ENCODE results near the gene MYL6B.
A peak's percentile ranks its signal among the peaks of the same experiment; 100 is the strongest.
"Not testable (repeated sequence)": the region's sequence is repeated elsewhere in the genome, so short reads cannot be mapped to it uniquely, and the experiment has no call there.

The MYL6B gene

DNA sequence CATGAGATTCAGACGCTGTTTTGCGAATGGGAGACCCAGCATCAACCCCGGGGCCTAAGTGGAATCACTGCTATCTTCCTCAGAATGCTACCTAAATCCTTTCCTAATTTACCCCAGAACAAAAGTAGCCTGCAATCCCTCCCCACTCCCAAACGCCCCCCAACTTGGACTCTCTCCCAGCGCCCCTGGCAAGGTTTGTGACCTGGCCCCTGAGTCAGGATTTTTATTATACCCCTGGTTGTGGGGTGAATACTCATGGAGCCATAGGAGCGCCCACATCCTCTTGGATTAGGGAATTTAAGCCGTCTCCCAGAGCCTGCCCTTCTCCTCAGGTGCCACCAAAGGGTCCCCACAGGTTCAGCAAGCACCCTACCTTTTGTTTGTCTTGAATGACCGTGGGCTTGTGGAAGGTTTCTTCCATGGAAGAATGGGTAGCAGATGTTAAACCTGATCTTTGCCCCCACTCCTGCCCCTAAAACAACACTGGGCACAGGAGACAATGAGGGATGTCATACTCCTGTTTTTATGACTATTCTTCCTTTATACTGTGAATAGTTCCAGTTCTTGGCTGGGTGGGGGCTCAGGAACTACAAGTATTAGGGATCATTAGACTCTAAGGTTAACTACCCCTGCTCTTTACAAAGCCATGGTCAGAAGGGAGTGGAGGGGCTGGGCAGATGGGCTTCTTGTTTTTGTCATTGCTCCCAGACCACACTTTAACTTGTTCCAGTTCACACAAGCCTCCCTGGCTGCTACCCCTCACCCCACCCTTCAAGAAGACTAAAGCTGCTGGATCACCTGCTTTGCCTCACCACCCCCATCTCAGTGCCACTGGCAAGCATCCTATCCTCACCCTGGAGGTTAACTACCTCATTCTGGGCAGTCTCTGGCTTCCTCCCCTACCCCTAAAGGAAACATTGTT is 630 bp downstream of the MYL6B start:
- DNase-seq (ENCODE audit: low read depth in 2 of 2) = no peak

DNA sequence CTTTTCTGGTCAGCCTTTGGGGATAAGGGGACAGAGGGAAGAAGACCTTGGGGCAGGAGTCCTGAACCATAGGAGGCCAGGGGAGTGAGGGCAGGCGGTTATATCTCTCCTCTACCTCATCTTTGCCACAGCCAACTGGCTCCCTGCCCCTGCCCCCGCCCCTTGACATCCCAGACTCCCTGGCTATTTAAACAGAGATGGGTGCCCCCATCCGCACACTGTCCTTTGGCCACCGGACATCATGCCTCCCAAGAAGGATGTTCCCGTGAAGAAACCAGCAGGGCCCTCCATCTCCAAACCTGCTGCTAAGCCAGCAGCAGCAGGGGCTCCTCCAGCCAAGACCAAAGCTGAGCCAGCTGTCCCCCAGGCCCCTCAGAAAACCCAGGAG is 1.3 kb downstream of the MYL6B start:
- no peak for DNase-seq (ENCODE audit: low read depth in 2 of 2)

DNA sequence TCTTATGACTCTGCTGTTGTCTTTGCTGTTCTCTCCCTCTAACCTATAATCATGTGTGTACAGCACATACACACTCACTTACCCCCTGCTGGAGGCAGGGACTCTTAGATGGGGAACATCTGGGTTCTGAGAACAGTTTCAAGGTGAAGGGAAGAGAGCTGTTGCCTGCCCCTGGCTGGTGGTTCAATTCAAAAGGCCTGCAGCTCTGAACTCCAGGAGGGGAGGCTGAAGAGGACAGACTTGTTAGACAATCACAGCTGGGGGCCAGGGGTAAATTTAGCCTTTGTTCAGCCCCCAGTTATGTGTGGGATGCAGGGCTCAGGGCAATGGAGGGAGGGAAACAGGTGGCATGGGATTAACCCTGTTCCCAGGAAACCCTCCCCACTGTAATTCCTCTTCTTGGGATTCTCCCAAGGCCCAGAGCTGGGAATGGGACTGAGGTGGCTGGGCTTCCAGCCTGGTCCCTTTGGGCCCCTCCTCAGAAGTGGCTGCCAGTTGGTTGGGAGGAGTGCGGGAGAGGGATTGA is 1.9 kb downstream of the MYL6B start:
- no peak for DNase-seq (ENCODE audit: low read depth in 2 of 2)

DNA sequence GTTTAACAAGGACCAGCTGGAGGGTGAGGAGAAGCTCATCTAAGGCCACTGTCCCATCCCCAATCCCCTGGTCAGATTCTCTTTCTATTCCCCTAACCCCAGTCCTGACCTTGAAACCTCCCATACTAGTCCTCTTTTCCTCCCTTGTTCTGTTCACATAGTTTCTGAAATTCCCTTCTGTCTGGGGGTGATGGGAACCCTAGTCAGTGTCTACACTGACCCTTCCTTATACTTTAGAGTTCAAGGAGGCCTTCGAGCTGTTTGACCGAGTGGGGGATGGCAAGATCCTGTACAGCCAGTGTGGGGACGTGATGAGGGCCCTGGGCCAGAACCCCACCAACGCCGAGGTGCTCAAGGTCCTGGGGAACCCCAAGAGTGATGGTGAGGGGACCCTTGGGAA is 2.4 kb downstream of the MYL6B start:
- DNase-seq (ENCODE audit: low read depth in 2 of 2) = no peak

DNA sequence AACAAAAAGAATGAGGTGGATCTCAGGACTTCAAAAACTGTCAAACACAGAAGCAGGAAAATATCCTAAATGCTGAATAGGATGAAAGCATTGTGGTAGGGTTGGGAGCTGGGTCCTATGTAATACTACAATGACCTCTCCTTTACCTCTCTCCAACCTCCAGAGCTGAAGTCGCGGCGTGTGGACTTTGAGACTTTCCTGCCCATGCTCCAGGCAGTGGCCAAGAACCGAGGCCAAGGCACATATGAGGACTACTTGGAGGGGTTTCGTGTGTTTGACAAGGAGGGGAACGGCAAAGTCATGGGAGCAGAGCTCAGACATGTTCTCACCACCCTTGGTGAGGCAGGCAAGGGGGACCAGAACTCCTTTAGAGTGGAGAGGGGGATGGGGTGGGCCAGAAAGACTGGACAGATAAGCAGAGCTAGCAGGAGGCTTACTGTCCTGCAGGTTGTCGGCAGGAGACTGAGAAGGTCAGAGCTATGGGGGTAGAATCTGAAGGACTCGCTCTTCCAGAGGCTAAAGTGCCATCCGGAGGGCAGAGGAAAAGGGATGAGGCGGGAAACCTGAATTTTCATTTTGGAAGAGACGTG is 3.0 kb downstream of the MYL6B start:
- no peak for DNase-seq (ENCODE audit: low read depth in 2 of 2)

DNA sequence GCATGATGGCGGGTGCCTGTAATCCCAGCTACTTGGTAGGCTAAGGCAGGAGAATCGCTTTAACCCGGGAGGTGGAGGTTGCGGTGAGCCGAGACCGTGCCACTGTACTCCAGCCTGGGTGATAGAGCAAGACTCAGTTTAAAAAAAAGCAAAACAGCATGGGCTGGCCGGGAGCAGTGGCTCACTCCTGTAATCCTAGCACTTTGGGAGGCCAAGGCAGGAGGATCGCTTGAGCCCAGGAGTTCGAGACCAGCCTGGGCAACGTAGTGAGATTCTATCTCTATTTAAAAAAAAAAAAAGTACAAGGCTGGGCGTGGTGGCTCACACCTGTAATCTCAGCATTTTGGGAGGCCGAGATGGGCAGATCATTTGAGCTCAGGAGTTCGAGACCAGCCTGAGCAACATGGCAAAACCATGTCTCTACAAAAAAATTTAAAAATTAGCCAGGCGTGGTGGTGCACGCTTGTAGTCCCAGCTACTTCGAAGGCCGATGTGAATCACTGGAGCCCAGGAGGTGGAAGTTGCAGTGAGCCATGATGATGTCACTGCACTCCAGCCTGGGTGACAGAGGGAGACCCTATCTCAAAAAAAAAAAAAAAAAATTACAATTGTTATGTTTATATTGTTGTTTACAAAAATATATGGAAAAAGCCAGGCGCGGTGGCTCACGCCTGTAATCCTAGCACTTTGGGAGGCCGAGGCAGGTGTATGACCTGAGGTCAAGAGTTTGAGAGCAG is 4.2 kb downstream of the MYL6B start:
- DNase-seq (ENCODE audit: low read depth in 2 of 2) = not testable (repeated sequence)

DNA sequence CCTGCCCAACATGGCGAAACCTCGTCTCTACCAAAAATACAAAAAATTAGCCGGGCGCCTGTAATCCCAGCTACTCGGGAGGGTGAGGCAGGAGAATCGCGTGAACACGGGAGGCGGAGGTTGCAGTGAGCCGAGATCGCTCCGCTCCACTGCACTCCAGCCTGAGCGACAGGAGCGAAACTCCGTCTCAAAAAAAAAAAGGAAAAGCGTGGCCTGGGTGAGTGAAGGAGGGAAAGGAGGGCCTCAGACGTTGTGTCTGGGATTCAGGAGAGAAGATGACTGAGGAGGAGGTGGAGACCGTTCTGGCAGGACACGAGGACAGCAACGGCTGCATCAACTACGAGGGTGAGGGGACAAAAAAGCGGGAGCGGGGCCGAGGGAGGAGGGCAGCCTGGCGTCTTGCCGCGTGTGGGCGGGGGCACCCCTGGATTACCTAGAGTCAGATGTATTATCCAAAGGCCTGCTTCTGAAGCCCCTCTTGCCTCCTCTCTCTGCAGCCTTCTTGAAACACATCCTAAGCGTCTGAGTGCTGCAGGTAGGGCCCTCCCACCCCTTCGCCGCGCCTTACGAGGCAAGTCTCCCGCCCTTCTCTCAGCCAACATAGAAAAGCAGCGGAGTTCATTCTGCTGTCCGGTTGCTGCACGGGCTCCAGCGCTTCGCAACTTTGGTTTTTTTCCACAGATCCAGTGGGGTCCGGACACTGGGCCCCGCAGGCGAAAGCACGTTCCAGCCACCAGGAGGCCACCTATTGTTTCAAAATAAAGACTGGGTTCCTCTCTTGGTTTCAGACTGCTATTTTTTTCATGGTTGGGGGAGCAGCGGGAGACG is 5.0 kb downstream of the MYL6B start:
- DNase-seq (ENCODE audit: low read depth in 2 of 2) = peak; percentile 10 to 28

DNA sequence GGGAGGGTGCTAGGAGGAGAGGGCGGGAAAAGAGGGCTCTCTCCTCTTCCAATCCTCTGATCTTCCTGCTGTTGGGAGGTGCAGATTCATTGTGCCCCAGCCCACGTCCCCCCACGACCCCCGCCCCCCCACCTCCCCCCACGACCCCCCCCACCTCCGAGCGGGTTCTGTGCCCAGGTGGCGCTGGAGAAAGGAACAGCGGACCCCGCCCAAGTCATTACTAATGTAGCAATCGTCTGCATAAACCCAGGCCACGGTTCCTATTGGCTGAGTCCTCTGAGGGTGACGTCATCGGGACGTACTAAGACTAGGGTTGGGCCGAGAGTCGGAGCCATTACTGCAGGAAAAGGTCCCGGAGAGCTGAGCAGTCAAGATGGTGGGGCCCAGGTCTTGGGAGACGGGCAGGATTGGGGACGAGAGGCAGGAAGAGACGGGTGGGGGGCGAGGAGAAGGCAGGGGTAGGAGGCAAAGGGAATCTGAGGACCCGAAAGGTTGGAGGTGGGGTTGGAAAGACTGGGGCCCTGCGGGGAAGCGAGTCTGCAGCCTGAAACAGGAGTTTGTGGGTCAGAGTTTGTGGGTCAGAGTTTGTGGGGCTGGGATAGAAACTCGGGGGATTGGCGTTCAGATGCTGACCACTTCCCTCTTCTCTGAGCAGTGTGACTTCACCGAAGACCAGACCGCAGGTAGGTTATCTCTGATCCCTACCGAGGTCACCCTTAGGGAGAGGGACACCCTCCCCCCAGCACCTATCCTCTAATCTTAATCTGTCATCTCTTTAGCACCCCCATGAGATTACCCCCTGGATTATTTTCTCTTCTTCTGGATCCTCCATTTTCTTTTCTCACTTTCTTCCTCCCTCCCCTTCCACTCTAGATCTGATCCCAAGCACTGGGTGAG is 5.9 kb downstream of the MYL6B start, which contains the start of gene MYL6:
TSS of gene MYL6 (plus strand) at position 331 of the 897 bp plus-strand sequence. CDS start at position 374, 43 bp downstream.
- peak; percentile 81 to 90 for DNase-seq (ENCODE audit: low read depth in 2 of 2)

DNA sequence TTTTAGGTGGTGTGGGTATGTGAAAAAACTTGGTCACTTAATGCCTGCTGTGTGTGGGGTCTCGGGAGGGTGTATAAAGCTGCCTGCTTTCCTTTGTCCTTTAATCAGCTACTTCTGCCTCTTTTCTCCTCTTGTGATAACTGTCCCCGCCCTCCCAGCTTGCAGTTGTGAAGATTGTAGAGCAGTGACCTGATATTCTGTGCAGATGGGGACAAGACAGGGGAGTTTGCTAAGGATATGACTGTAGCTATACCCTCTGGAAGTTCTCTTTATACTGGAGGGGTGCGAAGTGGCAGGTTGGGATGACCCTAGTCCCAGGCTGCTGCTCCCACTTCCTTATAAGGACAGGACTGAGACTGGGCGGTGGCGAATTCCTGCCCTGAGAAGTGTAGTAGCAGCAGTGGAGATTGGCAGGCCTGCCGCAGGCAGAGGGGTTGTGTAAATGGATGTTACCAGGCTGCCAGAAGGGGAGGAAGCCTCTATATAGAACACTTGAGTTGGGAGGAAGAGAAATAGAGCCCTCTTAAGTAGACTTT is 6.6 kb downstream of the MYL6B start:
- DNase-seq (ENCODE audit: low read depth in 2 of 2) = no peak

DNA sequence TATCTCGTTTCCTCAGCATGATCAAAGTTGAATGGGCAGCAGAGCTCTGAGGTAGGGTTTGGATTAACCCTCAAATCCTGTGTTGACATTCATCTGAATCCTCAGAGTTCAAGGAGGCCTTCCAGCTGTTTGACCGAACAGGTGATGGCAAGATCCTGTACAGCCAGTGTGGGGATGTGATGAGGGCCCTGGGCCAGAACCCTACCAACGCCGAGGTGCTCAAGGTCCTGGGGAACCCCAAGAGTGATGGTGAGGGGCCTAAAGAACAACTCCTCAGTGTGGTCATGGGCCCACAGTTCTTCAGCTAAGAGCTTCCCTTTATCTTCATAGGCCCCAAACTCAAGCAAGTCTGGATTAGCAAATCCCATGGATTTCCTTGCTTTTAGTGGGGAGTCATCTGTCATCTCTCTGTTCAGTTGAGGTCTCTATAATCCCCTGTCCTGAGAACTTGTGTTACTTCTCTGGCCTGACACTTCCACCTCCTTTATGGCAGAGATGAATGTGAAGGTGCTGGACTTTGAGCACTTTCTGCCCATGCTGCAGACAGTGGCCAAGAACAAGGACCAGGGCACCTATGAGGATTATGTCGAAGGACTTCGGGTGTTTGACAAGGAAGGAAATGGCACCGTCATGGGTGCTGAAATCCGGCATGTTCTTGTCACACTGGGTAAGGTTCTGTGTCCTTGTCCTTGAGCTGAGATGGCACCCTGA is 7.2 kb downstream of the MYL6B start:
- DNase-seq (ENCODE audit: low read depth in 2 of 2) = no peak

DNA sequence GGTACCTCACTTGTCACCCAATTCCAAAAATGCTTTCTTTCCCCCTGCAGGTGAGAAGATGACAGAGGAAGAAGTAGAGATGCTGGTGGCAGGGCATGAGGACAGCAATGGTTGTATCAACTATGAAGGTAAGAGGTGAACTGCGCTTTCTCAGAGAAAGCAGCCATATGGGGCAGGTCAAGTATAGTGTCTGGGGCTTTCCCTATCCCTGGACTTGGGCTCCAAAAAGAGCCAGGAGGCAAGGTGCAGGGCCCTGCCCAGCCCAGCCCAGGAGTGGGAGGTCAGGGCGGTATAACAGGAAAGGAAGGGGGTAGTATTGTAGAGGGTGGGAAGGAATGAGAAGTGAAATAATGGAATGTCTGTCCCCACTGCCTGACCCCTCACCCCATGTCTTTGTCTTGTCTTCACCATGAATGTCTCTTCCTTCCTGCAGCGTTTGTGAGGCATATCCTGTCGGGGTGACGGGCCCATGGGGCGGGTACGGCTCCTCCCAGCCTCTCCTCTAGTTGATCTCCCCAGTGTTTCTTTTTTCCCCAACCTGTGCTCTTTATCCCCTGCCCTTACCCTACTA is 7.9 kb downstream of the MYL6B start:
- DNase-seq (ENCODE audit: low read depth in 2 of 2) = peak; percentile 27 to 35

DNA sequence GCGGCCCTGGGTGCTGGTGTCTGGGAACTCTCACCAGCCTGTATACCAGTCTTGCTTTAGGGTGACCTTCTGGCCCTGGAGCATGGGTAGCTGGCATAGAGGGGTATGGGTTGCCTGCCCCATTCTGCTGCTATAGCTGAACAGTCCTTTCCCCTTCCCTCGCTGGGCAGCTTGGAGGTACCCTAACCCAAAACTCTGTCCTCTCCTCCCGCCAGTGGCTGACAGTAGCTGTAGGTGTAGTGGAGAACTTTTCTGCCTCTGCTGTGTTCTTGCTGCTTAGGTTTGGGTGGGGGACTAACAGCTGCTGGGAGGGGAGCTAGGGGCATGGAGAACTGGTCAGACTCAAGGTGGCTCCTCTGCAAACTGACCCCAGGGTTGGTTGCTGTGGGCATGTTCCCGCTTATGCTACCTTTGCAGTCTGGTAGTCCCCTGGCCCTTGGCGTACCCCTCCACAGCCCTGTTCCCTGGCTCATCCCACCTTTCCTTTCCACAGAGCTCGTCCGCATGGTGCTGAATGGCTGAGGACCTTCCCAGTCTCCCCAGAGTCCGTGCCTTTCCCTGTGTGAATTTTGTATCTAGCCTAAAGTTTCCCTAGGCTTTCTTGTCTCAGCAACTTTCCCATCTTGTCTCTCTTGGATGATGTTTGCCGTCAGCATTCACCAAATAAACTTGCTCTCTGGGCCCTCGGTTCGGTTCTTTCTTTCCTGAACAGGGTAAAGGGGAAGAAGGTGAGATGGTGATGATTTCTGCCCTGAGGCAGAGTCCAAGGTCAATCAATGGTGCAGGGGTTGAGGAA is 8.7 kb downstream of the MYL6B start:
- DNase-seq (ENCODE audit: low read depth in 2 of 2) = no peak

DNA sequence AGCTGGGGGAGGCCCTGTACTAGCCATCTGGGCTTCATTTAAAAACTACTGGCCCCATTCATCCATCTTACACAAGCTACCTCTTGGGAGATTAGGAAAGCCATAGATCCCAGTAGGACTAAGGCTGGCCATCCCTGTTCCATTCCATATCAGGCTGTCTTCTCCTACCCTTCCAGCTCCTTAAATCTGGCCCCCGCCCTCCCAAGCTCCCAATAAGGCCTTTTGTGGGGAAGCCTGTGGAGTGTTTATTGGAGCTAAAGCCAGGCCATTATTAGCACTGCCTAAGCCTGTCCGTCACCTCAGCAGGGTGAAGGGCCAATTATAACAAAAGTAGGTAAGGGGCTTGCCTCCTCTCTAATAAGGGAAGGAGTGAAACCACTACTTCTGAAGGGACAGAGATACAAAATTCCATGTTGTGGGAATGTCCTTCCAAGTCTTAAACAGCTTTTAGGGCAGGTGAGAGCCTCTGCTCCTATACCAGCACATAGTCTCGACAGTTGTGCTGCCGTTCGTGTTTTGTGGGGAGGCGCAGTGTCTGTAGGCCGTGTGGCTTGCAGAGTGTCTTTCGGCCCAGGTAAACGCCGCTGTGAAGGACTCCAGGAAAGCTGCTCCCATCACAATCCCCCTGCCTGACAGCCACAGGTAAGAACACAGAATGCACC is 9.4 kb downstream of the MYL6B start:
- no peak for DNase-seq (ENCODE audit: low read depth in 2 of 2)

DNA sequence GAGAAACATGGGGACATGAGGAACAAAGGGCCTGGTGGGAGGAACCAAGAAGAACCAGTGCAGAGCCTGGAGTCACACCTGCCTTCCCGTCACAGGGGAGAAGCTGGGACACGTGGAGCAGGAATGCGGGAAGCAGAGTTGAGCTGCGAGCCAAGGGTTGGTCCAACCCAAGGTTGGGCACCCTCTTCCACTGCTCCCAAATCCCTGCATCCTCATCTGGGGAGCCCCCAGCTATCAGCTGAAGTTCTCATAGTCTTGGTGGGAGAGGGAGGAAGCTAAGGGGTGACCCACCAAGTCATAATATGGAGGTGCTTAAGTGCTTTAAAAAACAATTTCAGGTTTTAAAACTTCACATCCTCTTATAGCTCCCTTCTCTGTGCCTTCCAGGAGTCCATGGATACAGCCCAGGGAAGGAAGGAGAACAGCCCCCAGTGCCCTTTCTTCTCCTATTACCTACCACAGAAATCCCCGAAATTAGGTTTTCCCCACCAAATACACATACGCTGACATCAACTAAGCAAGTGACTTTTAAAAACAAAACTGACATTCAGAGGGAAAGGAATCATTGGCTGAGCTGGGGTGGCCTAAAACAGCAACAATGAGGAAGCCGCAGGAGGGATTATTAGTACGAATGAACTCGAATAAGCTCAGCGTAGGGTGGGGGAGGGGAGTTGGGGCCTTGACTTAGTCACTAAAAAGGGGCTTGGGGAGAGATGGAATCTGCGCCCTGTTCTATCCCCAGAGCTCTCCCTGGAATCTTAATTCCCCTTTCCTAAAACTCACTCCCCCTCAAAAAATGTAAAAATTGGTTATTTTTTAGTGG is 10.3 kb downstream of the MYL6B start:
- no peak for DNase-seq (ENCODE audit: low read depth in 2 of 2)

DNA sequence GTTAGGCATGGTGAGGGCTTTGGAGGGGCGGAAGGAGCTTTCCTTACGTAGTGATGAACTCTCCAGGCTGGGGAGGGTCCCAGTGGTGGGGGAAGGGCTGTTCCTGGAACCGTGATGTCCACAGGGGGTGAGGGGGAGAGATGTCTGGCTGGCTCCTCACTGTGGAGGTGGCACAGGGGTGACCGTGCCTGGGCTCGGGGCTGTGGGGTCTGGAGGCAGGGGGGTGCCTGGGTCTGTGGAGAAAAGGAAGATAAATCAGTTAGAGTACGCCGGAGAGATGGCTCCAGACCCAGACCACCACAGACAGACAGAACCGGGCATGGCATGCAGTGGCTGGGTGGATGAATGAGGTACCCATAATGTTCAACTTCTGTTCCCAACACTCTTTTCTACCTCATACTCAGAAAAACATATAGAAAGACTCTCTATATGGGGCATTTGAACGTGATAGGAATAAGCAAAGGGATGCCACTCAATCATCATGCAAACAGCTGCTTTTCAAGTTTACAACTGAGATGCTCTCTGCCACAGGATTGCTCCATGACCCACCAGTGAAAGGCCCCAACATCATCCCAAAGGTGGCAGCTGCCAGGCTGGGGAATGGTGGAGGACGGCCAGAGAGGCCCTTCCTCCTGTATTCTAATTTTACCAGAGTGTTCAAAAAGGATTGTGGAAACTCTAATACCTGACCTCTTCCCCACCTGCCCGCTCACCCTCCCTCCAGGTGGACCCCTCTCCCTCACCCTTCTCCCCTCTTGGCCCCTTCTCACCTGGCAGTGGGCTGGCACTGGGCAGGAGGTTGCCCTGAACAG is 11.4 kb downstream of the MYL6B start:
- DNase-seq (ENCODE audit: low read depth in 2 of 2) = no peak

DNA sequence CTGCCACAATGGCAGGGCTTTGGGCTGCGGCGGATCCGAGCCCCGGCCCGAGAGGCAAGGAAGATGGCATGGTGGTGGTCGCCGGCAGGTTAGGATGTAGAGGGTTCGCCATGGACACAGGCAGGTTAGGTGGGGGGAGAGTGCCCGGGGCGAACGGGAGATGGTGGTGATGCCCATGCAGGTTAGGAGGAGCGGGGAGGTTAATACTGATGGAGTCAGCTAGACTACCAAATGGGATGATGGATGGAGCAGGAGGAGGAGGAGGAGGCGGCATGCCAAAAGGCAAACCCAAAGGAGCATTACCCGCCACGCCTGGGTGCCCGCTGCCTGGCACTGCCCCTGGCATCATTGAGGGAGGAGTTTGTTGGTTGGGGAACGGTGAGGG is 11.9 kb downstream of the MYL6B start:
- no peak for DNase-seq (ENCODE audit: low read depth in 2 of 2)
